Left ventricle myocardium inferior (tissue), 1 donor: ENCODE measurements around the gene PIK3R6. TPM values are rescaled to one million over a fixed set of nuclear protein-coding genes. Genes with fewer than 3 reads are reported as not detected.

Source experiments
- DNase-seq: peaks from one replicate; pipeline ENCODE4 v3.0.0-alpha.2; 2020
- H3K27ac ChIP-seq: fragments of 200-600 bp; replicated peaks from 2 replicates; pipeline ENCODE4 v1.8.0; 2021
- H3K27me3 ChIP-seq: fragments of 200-600 bp; 2 replicates; pipeline ENCODE4 v1.8.0; 2021; ENCODE audit warnings: low read depth
- H3K36me3 ChIP-seq: fragments of 200-600 bp; 2 replicates; pipeline ENCODE4 v1.8.0; 2021
- H3K4me1 ChIP-seq: fragments of 200-600 bp; 2 replicates; pipeline ENCODE4 v1.8.0; 2021
- H3K4me3 ChIP-seq: fragments of 200-600 bp; 2 replicates; pipeline ENCODE4 v1.8.0; 2021; ENCODE audit warnings: mild to moderate bottlenecking, moderate library complexity
- H3K9me3 ChIP-seq: fragments of 200-600 bp; replicated peaks from 2 replicates; pipeline ENCODE4 v1.8.0; 2021
- intact Hi-C: fragments of 100-400 bp; cut with micrococcal nuclease; formaldehyde crosslinking; loops from one replicate; pipeline ENCODE4 v1.11.0; 2022
- total RNA-seq: library from RNA; stranded (reverse); fragmentation: NEBNext Ultra II Directional; extraction: Animal tissue kit (Norgen Biotek cat#: 25700); gene quantifications from one replicate; pipeline ENCODE4 v1.2.1, GENCODE V29; 2021
- TF ChIP-seq, protein P1 (sequence below): fragments of 200-600 bp; IDR thresholded peaks from 2 replicates; pipeline ENCODE4 v1.8.0; 2021; ENCODE audit warnings: antibody characterized with exemption, mild to moderate bottlenecking, borderline replicate concordance
- donor health status: DM: no; HTN: yes; CAD: no; lungs with severe emphysema.

PIK3R6 gene
- total RNA-seq, 1 donor from 2014 or later = 1.2 TPM

- TF ChIP-seq, protein P1, sequence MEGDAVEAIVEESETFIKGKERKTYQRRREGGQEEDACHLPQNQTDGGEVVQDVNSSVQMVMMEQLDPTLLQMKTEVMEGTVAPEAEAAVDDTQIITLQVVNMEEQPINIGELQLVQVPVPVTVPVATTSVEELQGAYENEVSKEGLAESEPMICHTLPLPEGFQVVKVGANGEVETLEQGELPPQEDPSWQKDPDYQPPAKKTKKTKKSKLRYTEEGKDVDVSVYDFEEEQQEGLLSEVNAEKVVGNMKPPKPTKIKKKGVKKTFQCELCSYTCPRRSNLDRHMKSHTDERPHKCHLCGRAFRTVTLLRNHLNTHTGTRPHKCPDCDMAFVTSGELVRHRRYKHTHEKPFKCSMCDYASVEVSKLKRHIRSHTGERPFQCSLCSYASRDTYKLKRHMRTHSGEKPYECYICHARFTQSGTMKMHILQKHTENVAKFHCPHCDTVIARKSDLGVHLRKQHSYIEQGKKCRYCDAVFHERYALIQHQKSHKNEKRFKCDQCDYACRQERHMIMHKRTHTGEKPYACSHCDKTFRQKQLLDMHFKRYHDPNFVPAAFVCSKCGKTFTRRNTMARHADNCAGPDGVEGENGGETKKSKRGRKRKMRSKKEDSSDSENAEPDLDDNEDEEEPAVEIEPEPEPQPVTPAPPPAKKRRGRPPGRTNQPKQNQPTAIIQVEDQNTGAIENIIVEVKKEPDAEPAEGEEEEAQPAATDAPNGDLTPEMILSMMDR = no peak
- no peak overlapping the region for H3K4me3 ChIP-seq
- intact Hi-C loops = no loop called here
- peaks cover 12% of the 10 kb centered on the region for H3K9me3 ChIP-seq
- H3K36me3 ChIP-seq = no peaks in the 10 kb centered on the region
- no peaks in the 10 kb centered on the region for H3K4me1 ChIP-seq
- no peaks in the 10 kb centered on the region for H3K27me3 ChIP-seq
- no peak for DNase-seq
- H3K27ac ChIP-seq = no peak overlapping the region
Measured at GRCh38 chr17:8791910-8792270, 75.6 kb downstream of the PIK3R6 start.

GRCh38 chr17:8791248-8791909, 76.1 kb downstream of the PIK3R6 start:
- intact Hi-C loops = no loop called here

GRCh38 chr17:8789743-8790142, 77.7 kb downstream of the PIK3R6 start:
- Histone ChIP-seq H3K9me3 (peaks cover 12% of the 10 kb centered on the region), H3K36me3 (no peaks in the 10 kb centered on the region), H3K27me3 (no peaks in the 10 kb centered on the region), H3K4me3 (no peak overlapping the region), H3K27ac (no peak overlapping the region), H3K4me1 (peaks cover 2% of the 10 kb centered on the region)
- intact Hi-C loops = no loop called here
- TF ChIP-seq, protein P1 = no peak
- no peak for DNase-seq

More at GRCh38 chr17:8791248-8791909, 76.1 kb downstream of the PIK3R6 start:
- Histone ChIP-seq H3K9me3 (peaks cover 12% of the 10 kb centered on the region), H3K27me3 (no peaks in the 10 kb centered on the region), H3K4me1 (no peaks in the 10 kb centered on the region), H3K4me3 (no peak overlapping the region), H3K27ac (no peak overlapping the region), H3K36me3 (no peaks in the 10 kb centered on the region)
- DNase-seq = no peak
- TF ChIP-seq, protein P1 = no peak

DNA sequence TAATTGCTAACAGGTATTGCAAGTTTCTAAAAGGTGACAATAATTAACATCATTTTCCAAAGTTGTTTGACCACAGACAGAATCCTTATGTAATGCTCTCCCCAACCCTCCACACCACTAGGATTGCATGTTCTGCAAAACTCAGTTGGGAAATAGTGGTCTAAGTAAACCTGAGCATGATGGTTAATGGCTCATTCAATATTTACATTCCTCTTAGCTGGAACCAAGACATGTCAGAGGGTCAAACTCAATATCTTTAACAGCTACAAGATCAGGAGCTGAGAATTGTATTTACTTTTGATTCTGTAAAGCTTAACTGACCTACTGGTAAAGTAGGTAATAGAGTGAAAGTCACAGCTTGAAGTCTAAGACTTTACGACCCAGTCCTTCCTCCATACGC, 78.5 kb downstream of the PIK3R6 start:
- peaks cover 12% of the 10 kb centered on the region for H3K9me3 ChIP-seq
- intact Hi-C loops = no loop called here
- no peaks in the 10 kb centered on the region for H3K27me3 ChIP-seq
- no peak overlapping the region for H3K27ac ChIP-seq
- H3K4me1 ChIP-seq = peaks cover 2% of the 10 kb centered on the region
- no peak overlapping the region for H3K4me3 ChIP-seq
- no peaks in the 10 kb centered on the region for H3K36me3 ChIP-seq
- no peak for DNase-seq
- TF ChIP-seq, protein P1 = no peak

DNA sequence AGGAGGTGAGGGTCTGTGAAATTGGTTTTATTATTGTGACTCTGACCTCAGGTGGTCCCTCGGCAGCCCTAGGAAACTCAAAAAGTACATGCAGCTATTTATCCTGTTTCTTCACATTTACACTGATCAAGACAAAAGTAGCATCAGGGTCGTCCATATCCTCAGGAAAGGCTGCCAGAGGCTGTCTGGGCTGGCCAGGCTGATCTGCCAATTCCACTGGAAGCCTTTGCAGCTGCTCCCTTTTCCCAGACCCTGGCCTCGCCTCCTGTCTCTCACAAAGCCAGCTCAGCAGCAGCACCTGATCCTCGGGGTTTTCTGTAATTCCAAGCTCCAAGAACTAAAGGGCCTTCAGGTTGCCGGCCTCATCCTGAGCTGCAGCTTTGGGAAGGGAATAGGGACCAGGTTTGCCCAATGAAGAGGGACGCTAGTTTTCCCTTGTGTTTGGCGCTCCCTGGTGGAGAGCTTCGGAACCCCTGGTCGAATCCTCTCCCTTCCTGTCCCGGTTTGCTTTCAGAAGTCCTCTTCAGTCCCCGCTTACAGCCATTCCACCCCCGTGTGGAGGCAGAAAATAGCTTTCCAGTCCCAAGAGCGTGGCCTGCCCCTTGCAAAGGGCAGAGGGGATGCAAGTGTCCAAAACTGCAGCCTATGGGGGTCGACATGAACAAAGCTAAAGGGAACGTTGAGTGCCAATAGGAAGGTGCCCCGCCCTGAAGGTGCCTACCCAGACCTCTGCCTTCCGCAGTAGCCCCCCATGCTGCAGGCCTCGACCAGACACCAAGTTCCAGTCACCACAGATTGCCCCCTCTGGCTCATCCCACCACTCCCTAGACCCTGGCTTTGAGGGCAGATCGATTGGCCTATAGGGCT, 81.7 kb downstream of the PIK3R6 start:
- Histone ChIP-seq H3K9me3 (peaks cover 7% of the 10 kb centered on the region), H3K4me3 (no peak overlapping the region), H3K27ac (no peak overlapping the region), H3K4me1 (peaks cover 2% of the 10 kb centered on the region), H3K27me3 (no peaks in the 10 kb centered on the region), H3K36me3 (no peaks in the 10 kb centered on the region)
- intact Hi-C loops = no loop called here
- peak; percentile 71 for DNase-seq
- TF ChIP-seq, protein P1 = peak; percentile 91
